Kidney (tissue), 14 donors: ENCODE data around the gene TRPC6. TPM values are rescaled to one million over a fixed set of nuclear protein-coding genes. Genes with fewer than 3 reads are reported as not detected.

Source experiments
- DNase-seq, 5 donors: peaks; one replicate each; pipeline ENCODE4 v3.0.0-alpha.2; 2013 to 2020
- FAIRE-seq: peaks from 2 replicates; lab custom pipeline; 2012; peaks lifted over from hg19 to GRCh38; lab: Jason Lieb, UNC
- H3K27ac ChIP-seq, 2 donors: one replicate each; pipeline ENCODE4 v1.7.0; 2013; ENCODE audit warnings: low read depth in 2 of 2, low read length in 2 of 2, inconsistent platforms in 1 of 2
- H3K27me3 ChIP-seq: one replicate; pipeline ENCODE4 v1.7.1; 2013; ENCODE audit warnings: low read length, inconsistent platforms; ENCODE audit not compliant: control insufficient read depth, insufficient read depth
- H3K36me3 ChIP-seq, 3 donors: one replicate each; pipeline versions ENCODE4 v1.7.0 to v1.7.1; 2013; ENCODE audit warnings: low read length in 3 of 3, control low read depth in 1 of 3, inconsistent platforms in 1 of 3; ENCODE audit not compliant: insufficient read depth in 3 of 3, control insufficient read depth in 2 of 3
- H3K4me1 ChIP-seq, 3 donors: one replicate each; pipeline versions ENCODE4 v1.7.0 to v1.7.1; 2013; ENCODE audit warnings: low read length in 3 of 3, inconsistent platforms in 1 of 3, low read depth in 1 of 3; ENCODE audit not compliant: control insufficient read depth in 2 of 3, insufficient read depth in 2 of 3
- H3K4me3 ChIP-seq, 3 donors: one replicate each; pipeline versions ENCODE4 v1.7.0 to v1.8.1; 2013; ENCODE audit warnings: low read length in 3 of 3, control low read depth in 1 of 3, inconsistent platforms in 1 of 3
- H3K9ac ChIP-seq, 3 donors: one replicate each; pipeline versions ENCODE4 v1.7.0 to v1.7.1; 2013; ENCODE audit warnings: low read length in 3 of 3, control low read depth in 1 of 3, inconsistent platforms in 1 of 3
- H3K9me3 ChIP-seq, 3 donors: one replicate each; pipeline versions ENCODE4 v1.7.0 to v1.7.1; 2013; ENCODE audit warnings: low read length in 3 of 3, control low read depth in 1 of 3, inconsistent platforms in 1 of 3; ENCODE audit not compliant: control insufficient read depth in 2 of 3, insufficient read depth in 1 of 3
- CTCF ChIP-seq: IDR thresholded peaks from 3 replicates; pipeline ENCODE4 v1.5.1; 2012; ENCODE audit warnings: mild to moderate bottlenecking, moderate library complexity, borderline replicate concordance; ENCODE audit not compliant: insufficient read depth; ENCODE audit errors: extremely low read depth
- intact Hi-C: fragments of 100-400 bp; cut with DNase I; formaldehyde crosslinking; loops from one replicate; pipeline ENCODE4 v1.11.1; 2022
- polyA plus RNA-seq: library from polyadenylated mRNA; stranded (reverse); fragments of 350-450 nt; fragmentation: Illumina TruSeq; extraction: RNeasy Lipid Tissue Mini Kit (QIAGEN cat#74804); gene quantifications from one replicate; pipeline ENCODE4 v1.2.3, GENCODE V29; 2014; ENCODE audit warnings: low read depth, low replicate concordance; ENCODE audit not compliant: insufficient read depth
- total RNA-seq: library from RNA; stranded (reverse); fragmentation: NEBNext Ultra II Directional; extraction: Animal tissue kit (Norgen Biotek cat#: 25700); gene quantifications from one replicate; pipeline ENCODE4 v1.2.1, GENCODE V29; 2021
- donor health status: control.
- donor health status: control.
- donor health status: control.
- donor health status: control.
- donor health status: control.
- donor health status: DM: yes; HTN: yes; CAD: no.
- donor health status: Normal renal cell carcinoma (clear cell type).

TRPC6 gene
- total and polyA plus RNA-seq, 2 donors from 2014 or later: 1.3 to 1.4 TPM

DNA sequence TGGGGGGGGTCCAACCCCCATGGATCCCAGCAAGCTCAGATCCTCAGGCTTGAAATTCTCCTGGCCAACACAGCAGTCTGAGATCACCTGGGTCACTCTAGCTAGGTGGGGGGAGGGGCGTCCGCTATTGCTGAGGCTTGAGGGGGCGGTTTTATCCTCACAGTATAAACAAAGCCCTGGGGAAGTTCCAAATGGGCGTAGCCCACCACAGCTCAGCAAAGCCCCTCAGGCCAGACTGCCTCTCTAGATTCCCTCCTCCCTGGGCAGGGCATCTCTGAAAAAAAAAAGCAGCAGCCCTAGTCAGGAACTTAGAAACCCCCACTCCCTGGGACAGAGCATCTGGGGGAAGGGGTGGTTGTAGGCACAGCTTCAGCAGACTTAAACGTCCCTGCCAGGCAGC, 16.7 kb downstream of the TRPC6 start:
- H3K9ac ChIP-seq: no peak overlapping the region
- H3K27me3 ChIP-seq: no peaks in the 10 kb centered on the region
- no peak overlapping the region for H3K27ac ChIP-seq
- H3K9me3 ChIP-seq: peaks cover 0 to 3% (median 0%) of the 10 kb centered on the region in 3 donors
- intact Hi-C loops: no loop called here
- TF ChIP-seq CTCF: no peak
- no peaks in the 10 kb centered on the region for H3K4me1 ChIP-seq
- no peak overlapping the region for H3K4me3 ChIP-seq
- no peaks in the 10 kb centered on the region for H3K36me3 ChIP-seq
- DNase-seq (peak in 4 of 5 donors; percentile 48 to 60 (median 53)), FAIRE-seq (no peak)

GRCh38 chr11:101566626-101567025, 17.2 kb downstream of the TRPC6 start:
- Histone ChIP-seq H3K4me1 (no peaks in the 10 kb centered on the region), H3K9ac (no peak overlapping the region), H3K27me3 (no peaks in the 10 kb centered on the region), H3K27ac (no peak overlapping the region), H3K9me3 (peaks cover 0 to 3% (median 0%) of the 10 kb centered on the region in 3 donors), H3K36me3 (no peaks in the 10 kb centered on the region), H3K4me3 (no peak overlapping the region)
- intact Hi-C loops: no loop called here
- FAIRE-seq: no peak
- DNase-seq: no peak
- TF ChIP-seq CTCF: no peak

GRCh38 chr11:101563166-101563565, 20.6 kb downstream of the TRPC6 start:
- H3K27ac ChIP-seq: no peak overlapping the region
- H3K9me3 ChIP-seq: peaks cover 0 to 3% (median 0%) of the 10 kb centered on the region in 3 donors
- FAIRE-seq (no peak), DNase-seq (no peak)
- intact Hi-C loops: no loop called here
- no peaks in the 10 kb centered on the region for H3K4me1 ChIP-seq
- H3K36me3 ChIP-seq: no peaks in the 10 kb centered on the region
- no peak for TF ChIP-seq CTCF
- H3K9ac ChIP-seq: no peak overlapping the region
- no peaks in the 10 kb centered on the region for H3K27me3 ChIP-seq
- no peak overlapping the region for H3K4me3 ChIP-seq

- H3K9ac ChIP-seq: no peak overlapping the region
- H3K27me3 ChIP-seq: no peaks in the 10 kb centered on the region
- intact Hi-C loops: no loop called here
- no peaks in the 10 kb centered on the region for H3K4me1 ChIP-seq
- H3K27ac ChIP-seq: no peak overlapping the region
- no peaks in the 10 kb centered on the region for H3K9me3 ChIP-seq
- FAIRE-seq (no peak), DNase-seq (no peak)
- TF ChIP-seq CTCF: no peak
- no peaks in the 10 kb centered on the region for H3K36me3 ChIP-seq
- H3K4me3 ChIP-seq: no peak overlapping the region
These were observed 28.4 kb downstream of the TRPC6 start for GRCh38 chr11:101555366-101555765.
